AG04450 (cell line): ENCODE measurements around the gene RBP7. TPM values are rescaled to one million over a fixed set of nuclear protein-coding genes. Genes with fewer than 3 reads are reported as not detected.
A peak's percentile ranks its signal among the peaks of the same experiment; 100 is the strongest.

Source experiments
- CTCF ChIA-PET: fragments of 300-600, 350-600 bp; formaldehyde crosslinking; extraction: SDS; loops from one replicate; lab custom pipeline; 2022; ENCODE audit warnings: antibody characterized with exemption, inconsistent platforms; lab: Charles Lee
- POLR2A ChIA-PET: fragments of 350-600 bp; formaldehyde crosslinking; extraction: SDS; loops from one replicate; lab custom pipeline; 2021; ENCODE audit warnings: antibody characterized with exemption, inconsistent platforms; lab: Yijun Ruan, JAX
- DNase-seq: peaks from one replicate; pipeline ENCODE4 v3.0.0-alpha.2; 2011; ENCODE audit warnings: low read depth, low spot score
- H3K27ac ChIP-seq: one replicate; pipeline ENCODE4 v1.5.1; 2012; ENCODE audit warnings: low read depth, low read length, control low read depth
- H3K27me3 ChIP-seq: one replicate; pipeline ENCODE4 v1.6.0; 2012; ENCODE audit warnings: low read length; ENCODE audit not compliant: control insufficient read depth, insufficient read depth
- H3K4me3 ChIP-seq: 2 replicates; pipeline ENCODE4 v1.5.1; 2011; ENCODE audit warnings: mild to moderate bottlenecking, low read depth, low read length, control low read depth
- H3K9me3 ChIP-seq: 2 replicates; pipeline ENCODE4 v1.5.1; 2012; ENCODE audit warnings: low read length; ENCODE audit not compliant: control insufficient read depth, insufficient read depth
- CTCF ChIP-seq: IDR thresholded peaks from 2 replicates; pipeline ENCODE4 v1.5.1; 2011; ENCODE audit warnings: low read depth, low read length, control low read depth, inconsistent platforms
- polyA plus RNA-seq: library from polyadenylated mRNA; depleted of rRNA; stranded (reverse); fragments of >200 nt; gene quantifications from 2 replicates; pipeline ENCODE4 v1.2.3, GENCODE V29; 2011

RBP7 gene
- polyA plus RNA-seq, 1 experiment, result 0.20 TPM

DNA sequence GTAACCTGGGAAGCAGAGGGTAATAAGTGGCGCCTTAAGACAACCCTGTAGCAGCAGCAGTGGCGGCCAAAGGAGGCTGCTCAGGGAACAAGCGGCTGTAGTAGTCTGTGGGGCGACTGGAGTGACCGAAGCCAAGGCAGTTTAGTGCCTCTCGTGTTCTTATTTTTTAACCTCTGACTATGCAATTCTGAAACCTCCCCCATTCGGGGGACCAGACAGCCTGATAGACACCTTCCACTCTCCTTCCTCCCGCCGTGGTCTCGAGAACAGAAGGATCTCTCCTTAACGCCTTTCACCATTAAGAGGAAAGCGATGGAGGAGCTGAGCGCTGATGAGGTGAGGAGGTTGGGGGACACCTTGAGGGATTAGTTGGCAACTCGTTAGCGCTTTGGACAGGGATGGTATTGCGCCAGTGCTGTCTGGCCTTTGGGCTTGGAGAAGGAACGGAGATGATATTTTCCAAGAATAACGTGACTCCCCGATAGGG lies 36.4 kb downstream of the RBP7 start:
- TF ChIP-seq CTCF, result no peak
- no peak for DNase-seq
- ChIA-PET CTCF (interaction anchor here (0.6 to 1.6 kb wide), 2 partner anchors 90 to 96 kb away, joined by 6 to 8 read pairs; partner anchors contain the start of genes LZIC and NMNAT1), POLR2A (interaction anchor here (0.6 to 2.0 kb wide), 5 partner anchors 12 to 177 kb away, joined by 4 to 9 read pairs (median 6); partner anchors contain the start of genes KIF1B and NMNAT1)
- Histone ChIP-seq H3K27ac (peak overlapping the region; percentile 91), H3K4me3 (peak overlapping the region; percentile 93), H3K27me3 (no peaks in the 10 kb centered on the region), H3K9me3 (no peaks in the 10 kb centered on the region; the same call in 1 of the 2 replicates)

- Histone ChIP-seq H3K27me3 (no peaks in the 10 kb centered on the region), H3K4me3 (no peak overlapping the region), H3K9me3 (no peaks in the 10 kb centered on the region), H3K27ac (no peak overlapping the region)
- TF ChIP-seq CTCF, result no peak
- ChIA-PET CTCF (interaction anchor here (0.6 kb wide), 1 partner anchor 101 kb away, joined by 3 read pairs; no protein-coding TSS in a partner anchor), POLR2A (no interaction called here)
- DNase-seq, result no peak
Measured at GRCh38 chr1:10042746-10043145, 45.7 kb downstream of the RBP7 start.

- ChIA-PET POLR2A (interaction anchor here (0.6 to 1.3 kb wide), 7 partner anchors 9 to 353 kb away, joined by 3 to 6 read pairs (median 4); partner anchors contain the start of genes LZIC, NMNAT1 and PGD), CTCF (interaction anchor here (0.6 to 1.0 kb wide), 3 partner anchors 26 to 102 kb away, joined by 3 to 4 read pairs (median 3); partner anchors contain the start of genes LZIC and NMNAT1)
- Histone ChIP-seq H3K27ac (peak overlapping the region; percentile 79), H3K4me3 (peak overlapping the region; percentile 17), H3K27me3 (no peaks in the 10 kb centered on the region), H3K9me3 (no peaks in the 10 kb centered on the region)
- peak; percentile 77 for DNase-seq
- no peak for TF ChIP-seq CTCF
Measured at GRCh38 chr1:10045480-10046355, 48.7 kb downstream of the RBP7 start.

GRCh38 chr1:10046356-10047085 lies 49.5 kb downstream of the RBP7 start:
- CTCF ChIA-PET, result interaction anchor here (1.0 kb wide), 2 partner anchors 97 to 103 kb away, joined by 3 read pairs; partner anchors contain the start of genes LZIC and NMNAT1

More at GRCh38 chr1:10046356-10047085, 49.5 kb downstream of the RBP7 start:
- POLR2A ChIA-PET, result interaction anchor here (1.0 to 1.3 kb wide), 4 partner anchors 9 to 352 kb away, joined by 3 to 6 read pairs (median 4); partner anchors contain the start of genes LZIC, NMNAT1 and PGD
- TF ChIP-seq CTCF, result no peak
- no peaks in the 10 kb centered on the region for H3K9me3 ChIP-seq
- DNase-seq, result no peak
- no peaks in the 10 kb centered on the region for H3K27me3 ChIP-seq
- H3K4me3 ChIP-seq, result peak overlapping the region; percentile 17
- H3K27ac ChIP-seq, result peak overlapping the region; percentile 79
